ENCODE results near the gene GGT1.
"Not testable (repeated sequence)": the region's sequence is repeated elsewhere in the genome, so short reads cannot be mapped to it uniquely, and the experiment has no call there.

The GGT1 gene

DNA sequence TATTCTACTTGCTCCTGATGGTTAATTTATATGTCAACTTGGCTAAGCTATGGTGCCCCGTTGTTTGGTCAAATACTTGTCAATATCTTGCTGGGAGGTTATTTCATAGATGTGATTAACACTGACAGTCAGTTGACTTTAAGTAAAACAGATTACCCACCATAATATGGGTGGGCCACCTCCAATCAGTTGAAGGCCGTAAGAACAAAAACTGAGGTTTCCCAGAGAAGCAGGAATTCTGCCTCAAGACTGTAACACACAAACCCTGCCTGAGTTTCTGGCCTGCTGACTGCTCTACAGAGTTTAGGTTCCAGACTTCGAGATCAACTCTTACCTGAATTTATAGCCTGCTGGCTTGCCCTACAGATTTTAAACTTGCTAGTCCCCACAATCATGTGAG, 33.5 kb downstream of the GGT1 start:
- DNase-seq (ENCODE audit: low read depth, low spot score) = not testable (repeated sequence)

DNA sequence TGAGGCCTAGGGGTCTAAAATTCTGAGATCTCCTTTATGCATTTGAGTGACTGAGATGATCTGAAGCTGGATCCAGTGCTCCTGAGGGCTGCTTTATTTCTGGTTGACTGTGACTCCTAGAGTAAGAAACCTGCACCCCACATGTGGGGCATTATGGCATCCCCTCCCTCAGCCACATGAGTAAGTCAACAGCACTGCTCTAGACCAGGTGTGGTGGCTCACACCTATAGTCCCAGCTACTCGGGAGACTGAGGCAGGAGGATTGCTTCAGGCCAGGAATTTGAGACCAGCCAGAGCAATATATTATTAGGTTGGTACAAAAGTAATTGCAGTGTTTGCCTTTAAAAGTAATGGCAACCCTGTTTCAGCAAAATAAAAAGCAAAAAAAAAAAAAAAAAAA, 39.3 kb downstream of the GGT1 start:
- not testable (repeated sequence) for DNase-seq (ENCODE audit: low read depth, low spot score)

DNA sequence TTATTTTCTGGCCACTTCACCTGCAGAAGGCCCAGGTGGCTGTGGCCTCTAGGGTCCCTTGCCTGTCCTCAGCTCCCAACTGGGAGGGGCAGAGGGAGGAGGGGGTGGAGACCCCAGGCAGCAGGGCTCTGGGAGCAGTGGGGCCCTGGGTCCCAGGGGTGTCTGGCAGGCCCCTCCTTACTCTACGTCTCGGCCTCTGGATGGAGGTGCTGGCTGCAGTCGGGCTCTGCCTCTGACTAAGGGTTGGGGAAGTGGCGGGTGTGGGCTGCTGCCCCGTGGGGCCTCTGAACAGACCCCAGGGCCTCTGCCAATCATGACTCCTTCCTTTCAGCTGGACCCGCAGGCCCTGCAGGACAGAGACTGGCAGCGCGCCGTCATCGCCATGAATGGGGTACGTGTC, 41.4 kb downstream of the GGT1 start:
- not testable (repeated sequence) for DNase-seq (ENCODE audit: low read depth, low spot score)

GRCh38 chr22:24645408-24646399, 42.7 kb downstream of the GGT1 start:
- DNase-seq (ENCODE audit: low read depth, low spot score) = not testable (repeated sequence)

GRCh38 chr22:24646756-24647155, 43.8 kb downstream of the GGT1 start:
- not testable (repeated sequence) for DNase-seq (ENCODE audit: low read depth, low spot score)

DNA sequence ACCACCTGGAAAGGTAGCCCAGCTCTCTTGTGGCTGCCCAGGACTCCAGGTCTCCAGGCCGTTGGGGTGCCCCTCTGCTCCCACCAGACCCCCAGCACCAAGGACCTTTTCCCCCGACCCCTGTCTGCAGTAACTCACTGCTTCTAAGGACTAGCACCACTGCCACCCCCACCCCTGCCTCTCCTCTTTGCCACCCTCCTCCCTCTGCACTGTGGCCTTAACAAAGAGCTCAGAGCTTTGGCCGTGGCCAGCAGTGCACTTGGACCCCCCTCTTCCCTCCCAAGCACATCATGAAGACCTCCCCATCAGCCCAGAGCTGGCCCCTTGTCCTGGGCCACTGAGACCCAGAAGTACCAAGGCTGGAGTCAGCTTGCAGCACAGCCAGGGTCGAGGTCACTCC, 46.4 kb downstream of the GGT1 start:
- DNase-seq (ENCODE audit: low read depth, low spot score) = not testable (repeated sequence)

GRCh38 chr22:24650884-24651283, 47.9 kb downstream of the GGT1 start:
- peak; percentile 4 for DNase-seq (ENCODE audit: low read depth, low spot score)

GRCh38 chr22:24665395-24665794, 62.4 kb downstream of the GGT1 start:
- DNase-seq (ENCODE audit: low read depth, low spot score) = not testable (repeated sequence)

GRCh38 chr22:24667904-24668303, 64.9 kb downstream of the GGT1 start:
- DNase-seq (ENCODE audit: low read depth, low spot score) = not testable (repeated sequence)

DNA sequence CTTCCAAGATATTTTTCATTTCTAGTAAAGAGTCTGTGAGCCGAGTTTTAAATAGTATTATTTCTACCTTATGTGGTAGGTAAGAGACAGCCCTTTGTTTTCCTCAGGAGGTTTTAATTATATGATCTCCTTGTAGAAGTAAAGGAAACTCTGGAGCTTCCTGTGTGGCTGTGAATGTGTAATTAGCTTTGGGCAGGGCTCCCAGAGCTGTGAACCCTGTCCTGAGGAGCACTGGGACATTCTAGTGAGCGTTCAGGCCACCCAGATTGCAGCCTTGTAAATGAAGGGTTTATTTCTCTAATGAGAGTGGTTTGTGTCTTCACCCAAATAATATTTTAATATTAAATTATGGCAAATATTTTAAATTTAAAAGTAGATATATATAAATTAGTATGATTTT, 69.5 kb downstream of the GGT1 start:
- DNase-seq (ENCODE audit: low read depth, low spot score) = not testable (repeated sequence)
